SK-N-MC (cell line): ENCODE results near the gene CYP2J2.

Experiments
- EZH2 ChIP-seq: fragments of 200-600 bp; sonication (generic); IDR thresholded peaks from one replicate; pipeline ENCODE4 v1.6.1; 2017; ENCODE audit warnings: antibody characterized with exemption
- POLR2AphosphoS5 ChIP-seq: IDR thresholded peaks from 2 replicates; pipeline ENCODE4 v1.6.1; 2012; ENCODE audit warnings: mild to moderate bottlenecking, low read depth, low read length, borderline replicate concordance

DNA sequence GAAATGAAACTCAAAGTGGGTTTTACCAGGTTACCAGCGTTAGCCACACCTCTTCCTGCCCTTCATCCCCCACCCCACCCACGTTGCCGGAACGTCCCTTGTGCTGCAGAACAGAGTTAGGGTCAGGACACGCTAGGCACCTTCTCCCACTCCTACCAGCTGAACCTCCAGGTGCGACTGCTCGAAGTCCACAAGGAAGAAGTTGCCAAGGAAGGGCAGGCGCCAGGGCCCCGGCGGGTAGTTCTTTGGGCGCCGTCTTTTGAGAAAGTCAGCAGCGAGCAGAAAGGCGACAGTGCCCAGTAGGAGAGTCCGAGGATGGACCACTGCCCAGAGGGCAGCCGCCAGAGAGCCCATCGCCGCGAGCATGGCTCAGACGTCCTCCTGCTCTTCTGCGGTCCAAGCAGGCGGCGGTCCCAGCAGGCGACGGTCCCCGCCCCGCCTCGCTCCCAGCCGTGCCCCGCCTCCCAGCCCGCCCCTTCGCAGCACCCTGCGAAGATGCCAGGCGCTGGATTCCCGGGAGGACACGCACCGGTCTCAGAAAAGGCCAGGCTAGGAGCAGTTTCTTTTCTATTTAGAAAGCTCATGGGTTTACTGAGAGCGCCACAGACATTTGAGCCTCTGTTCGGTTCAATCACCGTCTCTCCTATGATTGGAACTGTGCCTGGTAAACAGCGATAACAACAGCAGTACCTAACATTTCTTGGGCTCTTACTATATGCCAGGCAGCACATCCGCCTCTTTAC is at the start of gene CYP2J2:
- TF ChIP-seq POLR2AphosphoS5 (peak; percentile 57), EZH2 (no peak)
